H1 (cell line): Measurements from ENCODE around the gene HSF5. TPM values are rescaled to one million over a fixed set of nuclear protein-coding genes. Genes with fewer than 3 reads are reported as not detected.

Source experiments
- RFX5 ChIP-seq: IDR thresholded peaks from 2 replicates; pipeline ENCODE4 v1.6.1; 2011; ENCODE audit warnings: low read depth, low read length, improper control_type of control experiment, borderline replicate concordance
- polyA plus RNA-seq, 7 experiments: library from polyadenylated mRNA; depleted of rRNA in 3 of 7; stranded (reverse) in 5 of 7; unstranded in 2 of 7; fragments of >200 nt in 5 of 7; fragments of 200-250 nt in 2 of 7; gene quantifications; 1 replicate in 5 of 7; 2 replicates in 1 of 7; 4 replicates in 1 of 7; pipeline versions ENCODE4 v1.2.1 to v1.2.3, GENCODE V29; 2011 to 2013; ENCODE audit warnings: missing spikeins in 2 of 7, mixed read lengths in 2 of 7
- total RNA-seq: library from RNA; stranded (reverse); fragmentation: NEBNext Ultra II Directional; extraction: Animal tissue kit (Norgen Biotek cat#: 25700); gene quantifications from 2 replicates; pipeline ENCODE4 v1.2.1, GENCODE V29; 2021

HSF5 gene
- total and polyA plus RNA-seq, 2 of the 8 experiments (the other 6 are each of a cell fraction or from before 2014, with no cell fraction given) = not detected

GRCh38 chr17:58452738-58453137 lies 35.5 kb downstream of the HSF5 start (continued):
- no peak for TF ChIP-seq RFX5
- TF ChIP-seq, all 59 proteins: peak for 0
